GM18520 (cell line): ENCODE measurements around the gene APC2.
"Not testable (repeated sequence)": the region's sequence is repeated elsewhere in the genome, so short reads cannot be mapped to it uniquely, and the experiment has no call there.

ENCODE experiments used
- ATAC-seq: cut with Tn5 transposase; IDR thresholded peaks from one replicate; pipeline ENCODE4 v1.9.1; 2021; ENCODE audit not compliant: unreplicated experiment

The APC2 gene

GRCh38 chr19:1427221-1427920, 22.6 kb upstream of the APC2 start:
- no peak for ATAC-seq

- ATAC-seq = no peak
These were observed 21.1 kb upstream of the APC2 start for GRCh38 chr19:1428738-1429391.

- ATAC-seq = no peak
These were observed 20.2 kb upstream of the APC2 start for GRCh38 chr19:1429750-1430149.

GRCh38 chr19:1430246-1430645, 19.7 kb upstream of the APC2 start:
- ATAC-seq = no peak

GRCh38 chr19:1431759-1432506, 18.0 kb upstream of the APC2 start:
- ATAC-seq = no peak

DNA sequence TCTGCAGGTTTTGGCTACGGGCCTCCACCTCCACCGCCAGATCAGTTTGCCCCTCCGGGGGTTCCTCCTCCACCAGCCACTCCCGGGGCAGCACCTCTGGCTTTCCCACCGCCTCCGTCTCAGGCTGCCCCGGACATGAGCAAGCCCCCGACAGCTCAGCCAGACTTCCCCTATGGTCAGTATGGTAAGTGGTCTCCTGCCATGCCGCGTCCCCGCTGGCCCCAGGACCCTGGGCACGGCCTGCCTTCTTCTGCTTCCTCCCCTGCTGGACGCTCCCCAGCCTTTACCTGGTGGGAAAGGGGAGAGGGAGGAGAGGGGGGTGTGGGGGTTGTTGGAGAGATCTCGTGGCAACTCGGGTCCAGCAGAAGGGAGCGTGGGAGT, 17.4 kb upstream of the APC2 start:
- ATAC-seq = no peak

- ATAC-seq = no peak
These were observed 16.5 kb upstream of the APC2 start for GRCh38 chr19:1433119-1434039.

- no peak for ATAC-seq
These were observed 15.9 kb upstream of the APC2 start for GRCh38 chr19:1434040-1434366.

DNA sequence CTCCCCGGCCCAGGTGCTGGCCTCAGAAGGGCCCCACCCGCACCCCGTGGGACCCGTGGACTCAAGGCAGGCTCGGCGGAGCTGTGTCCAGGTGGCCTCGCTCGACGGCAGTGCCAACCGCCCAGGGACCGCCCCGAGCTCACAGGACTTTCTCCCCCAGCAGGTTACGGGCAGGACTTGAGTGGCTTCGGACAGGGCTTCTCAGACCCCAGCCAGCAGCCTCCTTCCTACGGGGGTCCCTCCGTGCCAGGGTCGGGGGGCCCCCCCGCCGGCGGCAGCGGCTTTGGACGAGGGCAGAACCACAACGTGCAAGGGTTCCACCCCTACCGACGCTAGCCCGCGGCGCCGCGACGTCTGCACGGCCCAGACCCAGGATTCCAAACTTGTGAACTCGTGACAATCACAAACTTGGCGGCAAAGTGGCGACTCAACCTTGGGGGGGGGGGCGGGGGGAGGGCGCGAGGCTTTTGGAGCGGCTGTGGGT, 15.3 kb upstream of the APC2 start:
- ATAC-seq = no peak

- no peak for ATAC-seq
These were observed 14.4 kb upstream of the APC2 start for GRCh38 chr19:1435378-1435989.

DNA sequence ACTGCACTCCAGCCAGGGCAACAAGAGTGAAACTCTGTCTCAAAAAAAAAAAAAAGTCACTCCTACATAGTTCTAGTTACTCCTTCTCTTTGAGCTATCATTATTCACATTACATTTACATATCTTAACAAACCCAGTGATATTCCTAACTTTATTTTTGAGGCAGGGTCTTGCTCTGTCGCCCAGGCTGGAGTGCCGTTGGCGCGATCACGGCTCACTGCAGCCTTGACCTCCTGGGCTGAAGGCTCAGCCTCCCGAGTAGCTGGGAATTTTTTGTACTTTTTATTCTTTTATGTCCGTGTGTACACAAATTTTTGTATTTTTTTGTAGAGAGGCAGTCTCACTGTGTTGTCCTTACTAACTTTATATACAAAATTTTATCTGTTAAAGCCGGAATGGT, 12.3 kb upstream of the APC2 start:
- no peak for ATAC-seq

DNA sequence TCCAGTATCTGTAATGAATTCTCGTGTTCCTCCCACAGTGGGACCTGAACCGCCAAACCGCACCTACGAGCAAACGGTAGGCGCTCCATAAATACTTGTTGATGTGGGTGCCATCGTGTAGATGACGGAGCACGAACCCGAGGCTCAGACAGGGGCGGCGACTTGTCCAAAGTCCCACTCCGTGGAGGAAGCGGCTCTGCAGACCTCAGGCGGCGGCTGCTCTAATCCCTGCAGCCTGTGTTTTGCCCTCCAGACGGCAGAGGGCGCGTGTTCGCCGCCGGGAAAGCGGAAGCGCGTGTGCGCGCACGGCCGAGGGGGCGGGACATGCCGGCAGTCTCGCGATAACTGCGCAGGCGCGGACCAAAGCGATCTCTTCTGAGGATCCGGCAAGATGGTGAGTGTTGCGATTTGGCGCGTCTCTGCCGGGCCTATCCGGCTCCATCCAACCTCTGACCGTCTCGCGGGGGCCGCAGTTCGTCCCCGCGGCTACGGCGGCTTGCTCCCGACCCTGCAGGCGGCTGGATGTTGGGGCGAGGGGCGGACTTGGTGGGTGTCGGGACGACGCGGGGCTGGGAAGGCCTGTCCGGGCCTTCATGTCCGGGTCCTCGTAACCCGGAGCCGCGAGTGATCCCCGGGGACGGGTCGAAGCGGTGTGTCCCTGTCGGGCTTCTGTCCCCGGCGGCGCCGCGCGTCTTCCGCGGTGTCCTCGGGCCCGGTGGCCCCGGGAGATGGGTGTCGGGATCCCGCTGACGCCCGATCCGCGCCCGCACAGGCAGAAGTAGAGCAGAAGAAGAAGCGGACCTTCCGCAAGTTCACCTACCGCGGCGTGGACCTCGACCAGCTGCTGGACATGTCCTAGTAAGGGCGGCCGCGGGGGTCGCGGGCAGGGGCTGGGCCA, 11.6 kb upstream of the APC2 start, which contains the start of gene RPS15:
Gene RPS15 (plus strand): TSS at position 362 of the 898 bp plus-strand sequence. CDS start 30 bp downstream, at position 392.
- peak; percentile 76 for ATAC-seq

- no peak for ATAC-seq
These were observed 11.0 kb upstream of the APC2 start for GRCh38 chr19:1438933-1439354.

GRCh38 chr19:1439525-1440417, 10.2 kb upstream of the APC2 start:
- ATAC-seq = not testable (repeated sequence)

DNA sequence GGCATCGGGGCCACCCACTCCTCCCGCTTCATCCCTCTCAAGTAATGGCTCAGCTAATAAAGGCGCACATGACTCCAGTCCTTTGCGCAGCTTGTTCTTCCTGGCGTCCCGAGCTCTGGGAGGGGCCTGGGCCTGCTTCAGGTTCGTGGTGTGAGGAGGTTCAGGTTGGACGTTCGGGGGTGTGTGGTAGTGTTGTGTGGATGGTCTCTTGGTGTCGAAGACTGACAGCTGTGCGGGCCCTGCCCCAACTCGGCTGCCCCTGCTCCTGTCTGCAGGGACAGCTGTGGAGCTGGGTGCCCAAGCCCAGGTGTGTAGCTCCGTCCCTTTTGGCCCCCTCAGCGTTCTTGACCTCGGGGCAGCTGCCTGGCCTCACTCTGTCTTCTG, 9.5 kb upstream of the APC2 start:
- no peak for ATAC-seq

DNA sequence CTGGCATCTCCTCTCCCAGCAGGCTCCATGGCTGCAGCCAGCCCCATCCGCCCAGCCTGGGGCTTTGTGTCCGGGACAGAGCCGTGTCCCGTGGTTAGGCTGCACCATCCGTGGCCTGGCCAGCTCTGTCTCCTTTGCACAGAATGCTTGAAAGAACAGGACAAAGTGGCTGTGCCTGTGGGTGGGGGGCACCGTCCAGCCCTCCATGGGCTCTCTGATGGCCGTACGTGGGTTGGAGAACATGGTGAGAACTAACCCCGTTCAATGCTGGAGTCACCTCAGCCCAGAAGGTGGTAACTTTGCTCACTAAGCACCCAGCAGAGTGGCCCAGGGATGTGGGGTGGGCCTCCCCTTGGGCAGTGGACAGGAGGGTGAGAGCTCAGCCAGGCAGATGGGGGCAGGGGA, 8.9 kb upstream of the APC2 start:
- no peak for ATAC-seq

GRCh38 chr19:1441677-1442438, 8.1 kb upstream of the APC2 start:
- ATAC-seq = no peak
